Stimulated activated effector memory CD8-positive, alpha-beta T cell treated with anti-CD3 and anti-CD28 coated beads, Interleukin-12 subunit alpha, Interleukin-12 subunit beta, amount 100 ng/mL, for 72 hours (primary cell): ENCODE data around the gene CTAGE4.
"Not testable (repeated sequence)": the region's sequence is repeated elsewhere in the genome, so short reads cannot be mapped to it uniquely, and the experiment has no call there.

ENCODE experiments used
- ATAC-seq: fragments of 150-1000 bp; cut with Tn5 transposase; 2 replicates; pipeline ENCODE4 v1.10.0; 2021
- DNase-seq, 2 donors: peaks; one replicate each; pipeline ENCODE4 v3.0.0; 2021 to 2022; ENCODE audit warnings: low spot score in 2 of 2
- H3K27ac Mint-ChIP-seq: one replicate; pipeline ENCODE4 v1.8.0; 2022; ENCODE audit warnings: mild to moderate bottlenecking, mixed read lengths
- H3K36me3 Mint-ChIP-seq: one replicate; pipeline ENCODE4 v1.8.0; 2022; ENCODE audit warnings: mild to moderate bottlenecking, mixed read lengths
- H3K4me1 Mint-ChIP-seq: one replicate; pipeline ENCODE4 v1.8.0; 2022; ENCODE audit warnings: mixed read lengths
- H3K4me3 Mint-ChIP-seq: one replicate; pipeline ENCODE4 v1.8.0; 2022; ENCODE audit warnings: mild to moderate bottlenecking, mixed read lengths
- H3K9me3 Mint-ChIP-seq: one replicate; pipeline ENCODE4 v1.8.0; 2022; ENCODE audit warnings: mixed read lengths

The CTAGE4 gene

GRCh38 chr7:144183166-144183565 lies at the start of gene CTAGE4:
Gene CTAGE4, plus strand, starts transcription at chr7:144183466. Its CDS starts 38 bp downstream, at chr7:144183504.
- not testable (repeated sequence) for H3K27ac Mint-ChIP-seq, H3K9me3 Mint-ChIP-seq, H3K4me1 Mint-ChIP-seq, DNase-seq, ATAC-seq, H3K36me3 Mint-ChIP-seq, H3K4me3 Mint-ChIP-seq

GRCh38 chr7:144134116-144134515 lies 49.1 kb upstream of the CTAGE4 start:
- Mint-ChIP-seq H3K27ac (no peak overlapping the region), H3K4me1 (no peaks in the 10 kb centered on the region), H3K9me3 (no peaks in the 10 kb centered on the region), H3K36me3 (no peaks in the 10 kb centered on the region), H3K4me3 (no peak overlapping the region)
- no peak for ATAC-seq
- DNase-seq = no peak

- H3K4me3 Mint-ChIP-seq = no peak overlapping the region
- H3K36me3 Mint-ChIP-seq = no peaks in the 10 kb centered on the region
- no peak overlapping the region for H3K27ac Mint-ChIP-seq
- ATAC-seq (no peak), DNase-seq (no peak)
- no peaks in the 10 kb centered on the region for H3K9me3 Mint-ChIP-seq
- H3K4me1 Mint-ChIP-seq = no peaks in the 10 kb centered on the region
These were observed 45.8 kb upstream of the CTAGE4 start for GRCh38 chr7:144137501-144137900.

- no peak overlapping the region for H3K4me3 Mint-ChIP-seq
- DNase-seq = no peak
- H3K36me3 Mint-ChIP-seq = no peaks in the 10 kb centered on the region
- no peaks in the 10 kb centered on the region for H3K9me3 Mint-ChIP-seq
- no peaks in the 10 kb centered on the region for H3K4me1 Mint-ChIP-seq
- no peak overlapping the region for H3K27ac Mint-ChIP-seq
- ATAC-seq = peak; percentile 34
These were observed 41.1 kb upstream of the CTAGE4 start for GRCh38 chr7:144142187-144142586.

GRCh38 chr7:144144426-144144825 lies 38.8 kb upstream of the CTAGE4 start:
- no peaks in the 10 kb centered on the region for H3K36me3 Mint-ChIP-seq
- ATAC-seq = no peak

GRCh38 chr7:144148224-144148827 lies 34.9 kb upstream of the CTAGE4 start:
- no peak for ATAC-seq
- no peaks in the 10 kb centered on the region for H3K4me1 Mint-ChIP-seq
- peaks cover 20% of the 10 kb centered on the region for H3K9me3 Mint-ChIP-seq
- no peak for DNase-seq
- H3K36me3 Mint-ChIP-seq = no peaks in the 10 kb centered on the region
- H3K4me3 Mint-ChIP-seq = no peak overlapping the region
- H3K27ac Mint-ChIP-seq = no peak overlapping the region

More at GRCh38 chr7:144144426-144144825, 38.8 kb upstream of the CTAGE4 start:
- Mint-ChIP-seq H3K4me1 (no peaks in the 10 kb centered on the region), H3K4me3 (no peak overlapping the region), H3K27ac (no peak overlapping the region), H3K9me3 (peaks cover 16% of the 10 kb centered on the region)
- DNase-seq = no peak

GRCh38 chr7:144158861-144159260 lies 24.4 kb upstream of the CTAGE4 start:
- Mint-ChIP-seq H3K36me3 (no peaks in the 10 kb centered on the region), H3K4me1 (no peaks in the 10 kb centered on the region), H3K9me3 (no peaks in the 10 kb centered on the region), H3K27ac (no peak overlapping the region), H3K4me3 (no peak overlapping the region)
- no peak for DNase-seq
- ATAC-seq = no peak

GRCh38 chr7:144164784-144165183 lies 18.5 kb upstream of the CTAGE4 start:
- Mint-ChIP-seq H3K9me3 (no peaks in the 10 kb centered on the region), H3K27ac (no peak overlapping the region), H3K4me3 (no peak overlapping the region), H3K4me1 (no peaks in the 10 kb centered on the region), H3K36me3 (no peaks in the 10 kb centered on the region)
- DNase-seq (no peak), ATAC-seq (no peak)

- not testable (repeated sequence) for H3K36me3 Mint-ChIP-seq, ATAC-seq, DNase-seq, H3K4me3 Mint-ChIP-seq, H3K4me1 Mint-ChIP-seq, H3K9me3 Mint-ChIP-seq, H3K27ac Mint-ChIP-seq
These were observed 11.5 kb upstream of the CTAGE4 start for GRCh38 chr7:144171594-144172350.

GRCh38 chr7:144174613-144175012 lies 8.7 kb upstream of the CTAGE4 start:
- no peaks in the 10 kb centered on the region for H3K4me1 Mint-ChIP-seq
- H3K9me3 Mint-ChIP-seq = no peaks in the 10 kb centered on the region
- H3K4me3 Mint-ChIP-seq = no peak overlapping the region
- DNase-seq = no peak
- no peak overlapping the region for H3K27ac Mint-ChIP-seq
- no peak for ATAC-seq
- no peaks in the 10 kb centered on the region for H3K36me3 Mint-ChIP-seq

GRCh38 chr7:144178380-144179164 lies 4.7 kb upstream of the CTAGE4 start:
- not testable (repeated sequence) for H3K4me1 Mint-ChIP-seq, H3K27ac Mint-ChIP-seq, DNase-seq, H3K9me3 Mint-ChIP-seq, H3K4me3 Mint-ChIP-seq, H3K36me3 Mint-ChIP-seq
- peak; percentile 81 for ATAC-seq

GRCh38 chr7:144179165-144179479 lies 4.1 kb upstream of the CTAGE4 start:
- not testable (repeated sequence) for DNase-seq, H3K4me1 Mint-ChIP-seq, H3K36me3 Mint-ChIP-seq, H3K4me3 Mint-ChIP-seq, H3K9me3 Mint-ChIP-seq, H3K27ac Mint-ChIP-seq, ATAC-seq

- peak; percentile 31 for ATAC-seq
- H3K4me1 Mint-ChIP-seq, DNase-seq, H3K27ac Mint-ChIP-seq, H3K36me3 Mint-ChIP-seq, H3K9me3 Mint-ChIP-seq, H3K4me3 Mint-ChIP-seq: not testable (repeated sequence)
These were observed 4.6 kb downstream of the CTAGE4 start for GRCh38 chr7:144187848-144188247.

- H3K36me3 Mint-ChIP-seq, H3K9me3 Mint-ChIP-seq, H3K4me1 Mint-ChIP-seq, H3K4me3 Mint-ChIP-seq, DNase-seq, H3K27ac Mint-ChIP-seq: not testable (repeated sequence)
- ATAC-seq = peak; percentile 49
These were observed 5.4 kb downstream of the CTAGE4 start for GRCh38 chr7:144188578-144189171.

- not testable (repeated sequence) for DNase-seq, H3K27ac Mint-ChIP-seq, H3K4me1 Mint-ChIP-seq, H3K9me3 Mint-ChIP-seq, H3K4me3 Mint-ChIP-seq, H3K36me3 Mint-ChIP-seq
- ATAC-seq = peak; percentile 40
These were observed 10.5 kb downstream of the CTAGE4 start for GRCh38 chr7:144193782-144194181.
